SU-DHL-6 (cell line): ENCODE results near the gene ZNF202.

ENCODE experiments used
- H2AFZ ChIP-seq: fragments of 200-600 bp; sonication (generic); 2 replicates; pipeline ENCODE4 v1.6.1; 2014; ENCODE audit warnings: low read depth, mild to moderate bottlenecking, moderate library complexity, mixed read lengths, antibody characterized with exemption, low read length; ENCODE audit not compliant: severe bottlenecking
- H3F3A ChIP-seq: fragments of 200-600 bp; shearing (Covaris generic); 2 replicates; pipeline ENCODE4 v1.6.0; 2016; ENCODE audit warnings: antibody characterized with exemption, mild to moderate bottlenecking; ENCODE audit not compliant: insufficient read depth
- H3K27ac ChIP-seq: fragments of 200-600 bp; sonication (generic); 2 replicates; pipeline ENCODE4 v1.5.1; 2016; ENCODE audit warnings: low read depth, mild to moderate bottlenecking, low read length, moderate library complexity, mixed read lengths
- H3K27me3 ChIP-seq: fragments of 200-600 bp; sonication (generic), shearing (Covaris generic); 2 replicates; pipeline ENCODE4 v1.6.0; 2014; ENCODE audit warnings: mild to moderate bottlenecking, low read length
- H3K36me3 ChIP-seq: fragments of 200-600 bp; sonication (generic); 2 replicates; pipeline ENCODE4 v1.6.1; 2014; ENCODE audit warnings: mild to moderate bottlenecking, low read length, mixed read lengths
- H3K4me2 ChIP-seq: fragments of 300-600, 200-600 bp; shearing (Covaris generic), sonication (generic); 2 replicates; pipeline ENCODE4 v1.6.0; 2014; ENCODE audit warnings: low read length, low read depth, mild to moderate bottlenecking; ENCODE audit not compliant: poor library complexity, severe bottlenecking
- H3K4me3 ChIP-seq: fragments of 200-600 bp; sonication (generic); 2 replicates; pipeline ENCODE4 v1.5.1; 2014; ENCODE audit warnings: antibody characterized with exemption, low read length, mild to moderate bottlenecking, mixed read lengths; ENCODE audit not compliant: insufficient read depth, poor library complexity, severe bottlenecking
- H3K79me2 ChIP-seq: fragments of 200-600 bp; sonication (generic); 2 replicates; pipeline ENCODE4 v1.6.1; 2014; ENCODE audit warnings: mild to moderate bottlenecking, low read length, moderate library complexity; ENCODE audit not compliant: insufficient read depth
- H3K9ac ChIP-seq: fragments of 200-600 bp; sonication (generic); 2 replicates; pipeline ENCODE4 v1.7.0; 2014; ENCODE audit warnings: mild to moderate bottlenecking, low read length
- H3K9me2 ChIP-seq: fragments of 200-600 bp; sonication (generic); replicated peaks from 2 replicates; pipeline ENCODE4 v1.6.1; 2014; ENCODE audit warnings: low read length; ENCODE audit not compliant: insufficient read depth
- H3K9me3 ChIP-seq: fragments of 200-600 bp; sonication (generic); 2 replicates; pipeline ENCODE4 v1.6.1; 2014; ENCODE audit warnings: low read length, mixed read lengths; ENCODE audit not compliant: insufficient read depth
- H4K20me1 ChIP-seq: fragments of 200-600 bp; sonication (generic); 2 replicates; pipeline ENCODE4 v1.6.1; 2014; ENCODE audit warnings: low read depth, mild to moderate bottlenecking, antibody characterized with exemption, low read length, moderate library complexity, mixed read lengths
- EZH2phosphoT487 ChIP-seq: fragments of 200-600 bp; sonication (generic), shearing (Covaris generic); conservative IDR thresholded peaks from 2 replicates; pipeline ENCODE4 v1.6.1; 2018; ENCODE audit warnings: mild to moderate bottlenecking, antibody characterized with exemption, low read length, moderate library complexity, mixed read lengths
- TF ChIP-seq, protein P1 (sequence below): fragments of 200-600 bp; sonication (generic); IDR thresholded peaks from one replicate; pipeline ENCODE4 v1.5.1; 2017; ENCODE audit warnings: antibody characterized with exemption, mild to moderate bottlenecking, low read length, moderate library complexity; ENCODE audit not compliant: insufficient read depth, poor library complexity, severe bottlenecking

Gene ZNF202

DNA sequence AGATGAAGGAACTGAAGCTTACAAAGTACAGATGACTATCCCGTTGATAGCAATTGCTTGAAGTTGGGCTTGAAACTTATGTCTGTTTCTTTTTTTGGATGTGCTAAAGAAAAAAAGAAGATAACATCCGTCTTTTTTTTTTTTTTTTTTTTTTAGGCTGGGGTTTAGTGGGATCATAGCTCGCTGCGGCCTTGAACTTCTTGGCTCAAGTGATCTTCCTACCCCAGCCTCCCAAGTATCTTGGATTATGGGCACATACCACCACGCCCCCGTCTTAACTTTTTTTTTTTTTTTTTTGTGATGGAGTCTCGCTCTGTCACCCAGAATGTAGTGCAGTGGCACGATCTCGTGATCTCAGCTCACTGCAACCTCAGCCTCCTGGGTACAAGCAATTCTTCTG, 46.2 kb downstream of the ZNF202 start:
- no peaks in the 10 kb centered on the region for H3K27me3 ChIP-seq
- no peak for TF ChIP-seq EZH2phosphoT487
- TF ChIP-seq, protein P1, sequence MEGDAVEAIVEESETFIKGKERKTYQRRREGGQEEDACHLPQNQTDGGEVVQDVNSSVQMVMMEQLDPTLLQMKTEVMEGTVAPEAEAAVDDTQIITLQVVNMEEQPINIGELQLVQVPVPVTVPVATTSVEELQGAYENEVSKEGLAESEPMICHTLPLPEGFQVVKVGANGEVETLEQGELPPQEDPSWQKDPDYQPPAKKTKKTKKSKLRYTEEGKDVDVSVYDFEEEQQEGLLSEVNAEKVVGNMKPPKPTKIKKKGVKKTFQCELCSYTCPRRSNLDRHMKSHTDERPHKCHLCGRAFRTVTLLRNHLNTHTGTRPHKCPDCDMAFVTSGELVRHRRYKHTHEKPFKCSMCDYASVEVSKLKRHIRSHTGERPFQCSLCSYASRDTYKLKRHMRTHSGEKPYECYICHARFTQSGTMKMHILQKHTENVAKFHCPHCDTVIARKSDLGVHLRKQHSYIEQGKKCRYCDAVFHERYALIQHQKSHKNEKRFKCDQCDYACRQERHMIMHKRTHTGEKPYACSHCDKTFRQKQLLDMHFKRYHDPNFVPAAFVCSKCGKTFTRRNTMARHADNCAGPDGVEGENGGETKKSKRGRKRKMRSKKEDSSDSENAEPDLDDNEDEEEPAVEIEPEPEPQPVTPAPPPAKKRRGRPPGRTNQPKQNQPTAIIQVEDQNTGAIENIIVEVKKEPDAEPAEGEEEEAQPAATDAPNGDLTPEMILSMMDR, result no peak
- H3K9me2 ChIP-seq, result no peaks in the 10 kb centered on the region
- no peaks in the 10 kb centered on the region for H4K20me1 ChIP-seq
- no peaks in the 10 kb centered on the region for H3K79me2 ChIP-seq
- H3K4me2 ChIP-seq, result no peak overlapping the region
- H3K9me3 ChIP-seq, result no peaks in the 10 kb centered on the region
- H3K27ac ChIP-seq, result no peak overlapping the region
- no peak overlapping the region for H3K9ac ChIP-seq
- H3K4me3 ChIP-seq, result no peak overlapping the region
- H3K36me3 ChIP-seq, result no peaks in the 10 kb centered on the region
- no peak overlapping the region for H2AFZ ChIP-seq
- H3F3A ChIP-seq, result no peaks in the 10 kb centered on the region

- Histone ChIP-seq H3K79me2 (no peaks in the 10 kb centered on the region), H4K20me1 (no peaks in the 10 kb centered on the region), H3K27ac (no peak overlapping the region), H3K4me2 (no peak overlapping the region), H3K9me2 (no peaks in the 10 kb centered on the region), H3K9ac (no peak overlapping the region), H3F3A (no peaks in the 10 kb centered on the region), H3K36me3 (no peaks in the 10 kb centered on the region), H3K9me3 (no peaks in the 10 kb centered on the region), H3K27me3 (no peaks in the 10 kb centered on the region), H2AFZ (no peak overlapping the region), H3K4me3 (no peak overlapping the region)
- no peak for TF ChIP-seq EZH2phosphoT487
- TF ChIP-seq, protein P1, result no peak
Measured at GRCh38 chr11:123694551-123694950, 46.9 kb downstream of the ZNF202 start.

DNA sequence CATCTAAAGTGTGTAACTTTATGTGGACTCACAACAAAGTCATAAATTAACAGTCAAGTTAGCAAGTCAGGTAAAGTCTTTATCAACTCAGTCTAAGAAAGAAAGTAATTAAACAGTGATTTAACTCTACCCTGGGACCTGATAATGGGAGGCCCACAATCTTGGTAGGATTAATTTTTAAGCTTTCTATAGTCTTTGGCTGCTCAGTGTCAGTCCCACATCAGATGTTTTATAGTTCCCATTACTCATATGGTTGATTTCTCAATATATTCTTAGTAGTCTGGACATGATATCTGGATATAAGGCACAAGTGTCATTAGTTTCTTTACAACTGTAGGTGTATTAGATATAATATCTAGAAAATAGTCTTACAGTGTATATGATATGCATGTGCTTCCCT, 48.5 kb downstream of the ZNF202 start:
- H3K4me2 ChIP-seq, result no peak overlapping the region
- no peaks in the 10 kb centered on the region for H3K9me2 ChIP-seq
- H2AFZ ChIP-seq, result no peak overlapping the region
- H3F3A ChIP-seq, result no peaks in the 10 kb centered on the region
- TF ChIP-seq, protein P1, result no peak
- TF ChIP-seq EZH2phosphoT487, result no peak
- no peaks in the 10 kb centered on the region for H3K79me2 ChIP-seq
- no peaks in the 10 kb centered on the region for H3K9me3 ChIP-seq
- H3K27ac ChIP-seq, result no peak overlapping the region
- H3K27me3 ChIP-seq, result no peaks in the 10 kb centered on the region
- no peak overlapping the region for H3K4me3 ChIP-seq
- no peaks in the 10 kb centered on the region for H3K36me3 ChIP-seq
- H3K9ac ChIP-seq, result no peak overlapping the region
- H4K20me1 ChIP-seq, result no peaks in the 10 kb centered on the region

- Histone ChIP-seq H3K4me3 (no peak overlapping the region), H3K9ac (no peak overlapping the region), H3K4me2 (no peak overlapping the region), H3K27ac (no peak overlapping the region), H3K79me2 (no peaks in the 10 kb centered on the region), H2AFZ (no peak overlapping the region), H4K20me1 (no peaks in the 10 kb centered on the region), H3K9me3 (no peaks in the 10 kb centered on the region), H3K27me3 (no peaks in the 10 kb centered on the region), H3K9me2 (no peaks in the 10 kb centered on the region), H3K36me3 (no peaks in the 10 kb centered on the region), H3F3A (no peaks in the 10 kb centered on the region)
- TF ChIP-seq, protein P1, result no peak
- no peak for TF ChIP-seq EZH2phosphoT487
Measured at GRCh38 chr11:123690485-123690884, 51.0 kb downstream of the ZNF202 start.
